DOHH2 (cell line): ENCODE measurements around the gene PIK3CA.
"Not testable (repeated sequence)": the region's sequence is repeated elsewhere in the genome, so short reads cannot be mapped to it uniquely, and the experiment has no call there.

Experiments
- H3F3A ChIP-seq: fragments of 200-600 bp; sonication (generic), shearing (Covaris generic); 2 replicates; pipeline ENCODE4 v1.6.0; 2016; ENCODE audit warnings: antibody characterized with exemption, mild to moderate bottlenecking; ENCODE audit not compliant: control insufficient read depth, insufficient read depth
- H3K27ac ChIP-seq: fragments of 200-600 bp; sonication (generic); 2 replicates; pipeline ENCODE4 v1.5.1; 2014; ENCODE audit warnings: low read depth, mild to moderate bottlenecking, low read length, moderate library complexity
- H3K27me3 ChIP-seq: fragments of 200-600 bp; sonication (generic); 2 replicates; pipeline ENCODE4 v1.6.1; 2014; ENCODE audit warnings: mild to moderate bottlenecking, low read length, mixed read lengths; ENCODE audit not compliant: control insufficient read depth
- H3K36me3 ChIP-seq: fragments of 200-600 bp; sonication (generic); 2 replicates; pipeline ENCODE4 v1.6.1; 2014; ENCODE audit warnings: mild to moderate bottlenecking, low read length, moderate library complexity, mixed read lengths; ENCODE audit not compliant: control insufficient read depth
- H3K4me1 ChIP-seq: fragments of 200-600 bp; sonication (generic); 2 replicates; pipeline ENCODE4 v1.6.1; 2014; ENCODE audit warnings: mild to moderate bottlenecking, low read length, mixed read lengths; ENCODE audit not compliant: control insufficient read depth
- H3K4me2 ChIP-seq: fragments of 200-600 bp; sonication (generic); 2 replicates; pipeline ENCODE4 v1.6.0; 2014; ENCODE audit warnings: mild to moderate bottlenecking, low read length, moderate library complexity
- H3K4me3 ChIP-seq: fragments of 200-600 bp; sonication (generic); 2 replicates; pipeline ENCODE4 v1.5.1; 2014; ENCODE audit warnings: mild to moderate bottlenecking, low read length, mixed read lengths
- H3K79me2 ChIP-seq: fragments of 200-600 bp; sonication (generic); 2 replicates; pipeline ENCODE4 v1.6.1; 2014; ENCODE audit warnings: mild to moderate bottlenecking, low read length, mixed read lengths; ENCODE audit not compliant: control insufficient read depth
- H3K9me2 ChIP-seq: fragments of 200-600 bp; sonication (generic); replicated peaks from 2 replicates; pipeline ENCODE4 v1.6.1; 2014; ENCODE audit warnings: mild to moderate bottlenecking, low read length, mixed read lengths; ENCODE audit not compliant: control insufficient read depth
- H3K9me3 ChIP-seq: fragments of 200-600 bp; sonication (generic); 2 replicates; pipeline ENCODE4 v1.6.1; 2014; ENCODE audit warnings: antibody characterized with exemption, low read length, mixed read lengths; ENCODE audit not compliant: control insufficient read depth, insufficient read depth
- H4K20me1 ChIP-seq: fragments of 200-600 bp; sonication (generic); 2 replicates; pipeline ENCODE4 v1.6.0; 2014; ENCODE audit warnings: low read depth, mild to moderate bottlenecking, antibody characterized with exemption, low read length, moderate library complexity; ENCODE audit not compliant: control insufficient read depth, insufficient read depth
- EZH2phosphoT487 ChIP-seq: fragments of 200-600 bp; sonication (generic); IDR thresholded peaks from 2 replicates; pipeline ENCODE4 v1.6.1; 2017; ENCODE audit warnings: borderline replicate concordance, mild to moderate bottlenecking, antibody characterized with exemption, low read length, moderate library complexity, mixed read lengths
- TF ChIP-seq, protein P1 (sequence below): fragments of 200-600 bp; sonication (generic); IDR thresholded peaks from one replicate; pipeline ENCODE4 v1.5.1; 2014; ENCODE audit warnings: antibody characterized with exemption, mild to moderate bottlenecking, low read depth, low read length; ENCODE audit not compliant: poor library complexity, severe bottlenecking

Gene PIK3CA

DNA sequence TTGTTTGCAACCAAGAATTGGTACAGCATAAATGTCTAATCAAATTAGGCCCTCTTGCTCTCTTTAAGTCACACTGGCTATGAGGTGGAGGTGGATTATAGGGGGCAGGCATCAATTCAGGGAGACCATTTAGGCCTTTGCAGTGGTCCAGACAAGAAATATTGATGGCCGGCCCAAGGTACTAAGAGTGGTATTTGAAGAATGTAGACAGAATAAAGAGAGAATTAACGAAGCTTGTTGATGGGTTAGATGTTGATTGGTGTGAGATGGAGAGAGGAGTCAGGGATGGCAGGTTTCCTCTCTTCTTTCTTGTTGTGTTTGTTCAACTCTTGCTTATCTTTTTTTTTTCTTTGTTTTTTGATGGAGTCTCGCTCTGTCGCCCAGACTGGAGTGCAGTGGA is 48.5 kb downstream of the PIK3CA start:
- no peaks in the 10 kb centered on the region for H3K9me2 ChIP-seq
- no peak for TF ChIP-seq EZH2phosphoT487
- TF ChIP-seq, protein P1, sequence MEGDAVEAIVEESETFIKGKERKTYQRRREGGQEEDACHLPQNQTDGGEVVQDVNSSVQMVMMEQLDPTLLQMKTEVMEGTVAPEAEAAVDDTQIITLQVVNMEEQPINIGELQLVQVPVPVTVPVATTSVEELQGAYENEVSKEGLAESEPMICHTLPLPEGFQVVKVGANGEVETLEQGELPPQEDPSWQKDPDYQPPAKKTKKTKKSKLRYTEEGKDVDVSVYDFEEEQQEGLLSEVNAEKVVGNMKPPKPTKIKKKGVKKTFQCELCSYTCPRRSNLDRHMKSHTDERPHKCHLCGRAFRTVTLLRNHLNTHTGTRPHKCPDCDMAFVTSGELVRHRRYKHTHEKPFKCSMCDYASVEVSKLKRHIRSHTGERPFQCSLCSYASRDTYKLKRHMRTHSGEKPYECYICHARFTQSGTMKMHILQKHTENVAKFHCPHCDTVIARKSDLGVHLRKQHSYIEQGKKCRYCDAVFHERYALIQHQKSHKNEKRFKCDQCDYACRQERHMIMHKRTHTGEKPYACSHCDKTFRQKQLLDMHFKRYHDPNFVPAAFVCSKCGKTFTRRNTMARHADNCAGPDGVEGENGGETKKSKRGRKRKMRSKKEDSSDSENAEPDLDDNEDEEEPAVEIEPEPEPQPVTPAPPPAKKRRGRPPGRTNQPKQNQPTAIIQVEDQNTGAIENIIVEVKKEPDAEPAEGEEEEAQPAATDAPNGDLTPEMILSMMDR, result no peak
- H3K4me2 ChIP-seq, result no peak overlapping the region
- peaks cover 16% of the 10 kb centered on the region for H3K4me1 ChIP-seq
- no peaks in the 10 kb centered on the region for H3F3A ChIP-seq
- no peaks in the 10 kb centered on the region for H3K9me3 ChIP-seq
- no peak overlapping the region for H3K27ac ChIP-seq
- peaks cover 50% of the 10 kb centered on the region for H3K79me2 ChIP-seq
- peaks cover 9% of the 10 kb centered on the region for H3K36me3 ChIP-seq
- no peaks in the 10 kb centered on the region for H3K27me3 ChIP-seq
- H4K20me1 ChIP-seq, result no peaks in the 10 kb centered on the region; the same call in 1 of the 2 replicates
- H3K4me3 ChIP-seq, result no peak overlapping the region

- Histone ChIP-seq H3K27me3 (no peaks in the 10 kb centered on the region), H3K79me2 (peaks cover 16% of the 10 kb centered on the region), H3K36me3 (peaks cover 21% of the 10 kb centered on the region), H3K4me2 (no peak overlapping the region), H3K4me1 (peaks cover 11% of the 10 kb centered on the region), H3K27ac (no peak overlapping the region), H3K9me3 (no peaks in the 10 kb centered on the region), H3F3A (no peaks in the 10 kb centered on the region), H3K4me3 (no peak overlapping the region), H4K20me1 (no peaks in the 10 kb centered on the region), H3K9me2 (no peaks in the 10 kb centered on the region)
- TF ChIP-seq, protein P1, result no peak
Observed at GRCh38 chr3:179200790-179201189, 52.6 kb downstream of the PIK3CA start.

- not testable (repeated sequence) for H3K79me2 ChIP-seq, H3K4me3 ChIP-seq, H3K4me2 ChIP-seq, H3K9me3 ChIP-seq, H4K20me1 ChIP-seq, H3K27ac ChIP-seq, H3K27me3 ChIP-seq, H3F3A ChIP-seq, H3K4me1 ChIP-seq, H3K9me2 ChIP-seq
- peaks cover 17% of the 10 kb centered on the region for H3K36me3 ChIP-seq
Observed at GRCh38 chr3:179215550-179215949, 67.4 kb downstream of the PIK3CA start.

- H3K9me3 ChIP-seq, H3K27ac ChIP-seq: not testable (repeated sequence)
Observed at GRCh38 chr3:179218213-179218612, 70.1 kb downstream of the PIK3CA start.

More at GRCh38 chr3:179218213-179218612, 70.1 kb downstream of the PIK3CA start:
- not testable (repeated sequence) for H3F3A ChIP-seq, H3K4me3 ChIP-seq, H3K4me1 ChIP-seq, H3K36me3 ChIP-seq, H3K9me2 ChIP-seq, H4K20me1 ChIP-seq, H3K79me2 ChIP-seq, H3K27me3 ChIP-seq, H3K4me2 ChIP-seq
